Measurements from ENCODE around the gene VSTM2L.

Gene VSTM2L

DNA sequence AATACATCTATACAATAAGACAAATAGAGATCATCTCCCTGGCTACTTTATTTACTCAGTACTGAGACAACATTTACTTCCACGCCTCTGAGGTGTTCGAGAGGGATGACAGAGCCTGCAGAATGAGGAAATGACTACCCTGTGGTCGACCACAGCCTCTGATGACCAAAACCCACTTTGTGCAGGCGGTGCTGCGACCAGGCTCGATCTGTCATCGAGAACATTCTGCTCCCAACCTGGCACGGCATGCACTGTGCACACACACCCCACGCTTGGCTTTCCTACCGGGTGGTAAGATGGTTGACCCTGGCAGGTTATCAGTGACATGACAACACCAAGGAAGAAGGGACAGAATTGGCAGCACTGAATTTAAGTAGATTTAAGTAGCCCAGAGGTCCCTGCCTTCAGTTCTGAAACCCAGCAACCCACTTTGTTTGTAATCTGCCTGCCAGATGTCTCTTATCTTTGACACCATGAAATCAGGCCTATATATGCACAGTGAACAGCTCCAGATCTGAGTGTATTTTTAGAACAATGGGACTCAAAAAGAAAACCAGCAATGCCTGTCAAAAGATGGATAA, 87.7 kb downstream of the VSTM2L start:
- no peak overlapping the region for H3K4me3 ChIP-seq (ENCODE audit: control insufficient read depth, low read depth, low read length)
- TF ChIP-seq, protein P1, sequence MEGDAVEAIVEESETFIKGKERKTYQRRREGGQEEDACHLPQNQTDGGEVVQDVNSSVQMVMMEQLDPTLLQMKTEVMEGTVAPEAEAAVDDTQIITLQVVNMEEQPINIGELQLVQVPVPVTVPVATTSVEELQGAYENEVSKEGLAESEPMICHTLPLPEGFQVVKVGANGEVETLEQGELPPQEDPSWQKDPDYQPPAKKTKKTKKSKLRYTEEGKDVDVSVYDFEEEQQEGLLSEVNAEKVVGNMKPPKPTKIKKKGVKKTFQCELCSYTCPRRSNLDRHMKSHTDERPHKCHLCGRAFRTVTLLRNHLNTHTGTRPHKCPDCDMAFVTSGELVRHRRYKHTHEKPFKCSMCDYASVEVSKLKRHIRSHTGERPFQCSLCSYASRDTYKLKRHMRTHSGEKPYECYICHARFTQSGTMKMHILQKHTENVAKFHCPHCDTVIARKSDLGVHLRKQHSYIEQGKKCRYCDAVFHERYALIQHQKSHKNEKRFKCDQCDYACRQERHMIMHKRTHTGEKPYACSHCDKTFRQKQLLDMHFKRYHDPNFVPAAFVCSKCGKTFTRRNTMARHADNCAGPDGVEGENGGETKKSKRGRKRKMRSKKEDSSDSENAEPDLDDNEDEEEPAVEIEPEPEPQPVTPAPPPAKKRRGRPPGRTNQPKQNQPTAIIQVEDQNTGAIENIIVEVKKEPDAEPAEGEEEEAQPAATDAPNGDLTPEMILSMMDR (IDR thresholded peaks at IDR 0.05; ENCODE audit: control insufficient read depth, insufficient read depth, low read depth, low read length, missing control alignments): no peak
- DNase-seq (ENCODE audit: low read depth): no peak

DNA sequence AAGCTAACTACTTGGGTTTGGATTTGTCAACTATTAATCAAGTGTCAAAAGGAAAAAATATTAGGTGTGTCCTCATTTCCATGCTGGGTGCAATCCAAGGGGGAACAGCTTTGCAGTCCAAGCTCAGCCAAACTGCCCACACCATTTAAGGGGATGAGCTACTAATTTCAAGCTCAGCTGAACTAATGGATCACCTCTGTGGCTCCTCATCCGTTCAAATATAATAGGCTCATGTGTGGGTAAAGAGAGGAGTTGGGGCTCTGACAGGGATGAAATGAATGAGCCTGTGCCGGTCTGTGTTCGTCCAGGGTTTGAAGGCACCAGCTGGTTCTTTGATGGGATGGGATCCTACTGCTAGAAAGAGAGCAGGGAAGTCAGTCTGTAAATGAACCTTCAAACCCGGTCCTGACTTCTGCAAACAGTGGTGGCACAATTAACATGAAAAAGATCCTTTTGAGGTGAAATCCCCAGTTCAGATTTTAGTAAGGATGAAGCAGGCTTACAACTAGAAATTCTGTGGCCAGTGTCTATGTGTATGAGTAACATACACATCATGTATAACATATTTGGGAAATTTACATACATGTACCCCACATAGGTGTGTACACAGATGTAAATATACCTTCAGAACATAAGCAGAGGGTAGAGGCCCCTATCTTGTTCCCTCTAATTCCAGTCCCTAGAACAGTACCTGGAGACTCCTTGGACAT, 88.4 kb downstream of the VSTM2L start:
- TF ChIP-seq, protein P1 (IDR thresholded peaks at IDR 0.05; ENCODE audit: control insufficient read depth, insufficient read depth, low read depth, low read length, missing control alignments): no peak
- no peak for DNase-seq (ENCODE audit: low read depth)

DNA sequence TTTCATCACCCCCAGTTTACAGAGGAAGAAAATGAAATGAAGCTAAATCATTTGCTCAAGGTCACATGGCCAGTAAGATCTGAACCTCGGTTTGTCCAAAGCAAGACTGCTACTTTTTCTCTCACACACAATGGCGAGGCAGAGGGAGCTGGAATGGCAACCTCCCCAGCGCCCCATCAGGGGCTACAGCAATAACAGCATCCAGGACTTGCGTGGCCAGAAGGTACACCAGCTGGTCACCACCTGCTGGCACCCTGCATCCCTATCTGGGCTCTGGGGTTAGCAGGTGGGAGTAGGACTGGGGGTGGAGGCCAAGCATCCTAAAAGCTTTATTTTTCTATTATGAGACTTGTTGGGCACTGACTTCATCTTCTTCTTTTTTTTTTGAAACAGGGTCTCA, 89.0 kb downstream of the VSTM2L start:
- DNase-seq (ENCODE audit: low read depth): no peak
- no peak overlapping the region for H3K4me3 ChIP-seq (ENCODE audit: control insufficient read depth, low read depth, low read length)
- TF ChIP-seq, protein P1 (IDR thresholded peaks at IDR 0.05; ENCODE audit: control insufficient read depth, insufficient read depth, low read depth, low read length, missing control alignments): no peak

More for the DNA sequence above, 88.4 kb downstream of the VSTM2L start:
- no peak overlapping the region for H3K4me3 ChIP-seq (ENCODE audit: control insufficient read depth, low read depth, low read length)

DNA sequence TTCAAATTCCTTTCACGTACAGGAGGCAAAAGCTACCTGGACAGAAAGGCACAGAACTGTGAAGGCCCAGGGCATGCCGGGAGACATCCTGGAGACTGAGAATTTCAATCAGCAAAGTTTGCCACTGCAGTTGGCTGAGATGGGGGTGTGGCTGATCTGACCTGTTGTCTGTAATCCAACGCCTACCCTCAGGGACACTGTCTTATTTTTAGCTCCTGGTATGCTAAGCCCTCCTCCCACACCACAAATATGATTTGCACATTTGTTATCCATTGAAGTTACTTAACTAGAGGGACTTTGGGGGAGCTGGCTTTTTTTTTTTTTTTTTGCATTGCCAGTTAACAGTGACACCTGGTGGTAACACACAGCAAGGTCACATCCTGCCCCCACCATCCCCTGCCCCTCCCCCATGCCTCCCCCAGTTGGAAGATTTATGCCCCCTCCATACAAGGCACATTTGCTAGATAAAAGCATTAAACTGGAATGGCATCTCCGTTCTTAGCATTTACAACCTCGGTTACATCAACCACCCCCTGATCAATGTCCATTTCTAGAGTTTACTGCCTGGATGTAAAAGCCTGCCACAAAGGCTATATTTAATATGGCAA, 90.0 kb downstream of the VSTM2L start:
- no peak overlapping the region for H3K4me3 ChIP-seq (ENCODE audit: control insufficient read depth, low read depth, low read length)
- TF ChIP-seq, protein P1 (IDR thresholded peaks at IDR 0.05; ENCODE audit: control insufficient read depth, insufficient read depth, low read depth, low read length, missing control alignments): peak; percentile 57
- peak; percentile 88 for DNase-seq (ENCODE audit: low read depth)

DNA sequence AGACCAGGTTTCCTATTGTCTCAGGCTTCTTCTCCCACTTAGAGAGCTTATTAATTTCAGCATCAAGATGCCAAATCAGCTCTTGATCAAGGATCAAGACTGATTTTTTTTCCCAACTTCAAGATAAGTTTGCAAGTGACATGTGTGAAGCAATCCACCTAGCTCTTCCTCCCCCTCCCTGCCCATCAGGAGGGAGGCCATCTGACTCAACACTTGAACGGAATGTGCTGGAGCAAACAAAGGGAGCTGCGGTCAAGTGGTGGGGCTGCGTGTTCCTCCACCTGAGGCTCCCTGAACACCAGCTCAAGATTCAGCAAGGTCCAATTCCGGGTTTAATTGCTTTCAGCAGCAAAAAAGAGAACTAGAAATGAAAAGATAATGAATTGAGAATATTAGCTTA, 91.6 kb downstream of the VSTM2L start:
- no peak for DNase-seq (ENCODE audit: low read depth)
- TF ChIP-seq, protein P1 (IDR thresholded peaks at IDR 0.05; ENCODE audit: control insufficient read depth, insufficient read depth, low read depth, low read length, missing control alignments): no peak
- H3K4me3 ChIP-seq (ENCODE audit: control insufficient read depth, low read depth, low read length): no peak overlapping the region
